Effector CD4-positive, alpha-beta T cell (primary cell): ENCODE results near the gene RNF217.
"Not testable (repeated sequence)": the region's sequence is repeated elsewhere in the genome, so short reads cannot be mapped to it uniquely, and the experiment has no call there.

ENCODE experiments used
- DNase-seq: peaks from one replicate; pipeline ENCODE4 v3.0.0-alpha.2; 2020

The RNF217 gene

GRCh38 chr6:125102891-125103290 lies 140.7 kb downstream of the RNF217 start:
- no peak for DNase-seq

- DNase-seq, result no peak
Observed at GRCh38 chr6:125104425-125104824, 142.2 kb downstream of the RNF217 start.

GRCh38 chr6:125107048-125107447 lies 144.8 kb downstream of the RNF217 start:
- no peak for DNase-seq

GRCh38 chr6:125107896-125108295 lies 145.7 kb downstream of the RNF217 start:
- no peak for DNase-seq

- no peak for DNase-seq
Observed at GRCh38 chr6:125110056-125110455, 147.8 kb downstream of the RNF217 start.

- DNase-seq, result no peak
Observed at GRCh38 chr6:125111219-125111983, 149.2 kb downstream of the RNF217 start.

GRCh38 chr6:125112934-125113333 lies 150.7 kb downstream of the RNF217 start:
- no peak for DNase-seq

- no peak for DNase-seq
Observed at GRCh38 chr6:125114248-125114858, 152.1 kb downstream of the RNF217 start.

GRCh38 chr6:125116170-125116569 lies 153.9 kb downstream of the RNF217 start:
- no peak for DNase-seq

- DNase-seq, result no peak
Observed at GRCh38 chr6:125116710-125117109, 154.5 kb downstream of the RNF217 start.

- DNase-seq, result no peak
Observed at GRCh38 chr6:125117818-125118217, 155.6 kb downstream of the RNF217 start.

- DNase-seq, result no peak
Observed at GRCh38 chr6:125120054-125120590, 157.9 kb downstream of the RNF217 start.

GRCh38 chr6:125121894-125122293 lies 159.7 kb downstream of the RNF217 start:
- no peak for DNase-seq

GRCh38 chr6:125123051-125123450 lies 160.8 kb downstream of the RNF217 start:
- no peak for DNase-seq

- no peak for DNase-seq
Observed at GRCh38 chr6:125123468-125124048, 161.3 kb downstream of the RNF217 start.

- DNase-seq, result no peak
Observed at GRCh38 chr6:125124049-125124669, 161.9 kb downstream of the RNF217 start.

- not testable (repeated sequence) for DNase-seq
Observed at GRCh38 chr6:125125856-125126255, 163.6 kb downstream of the RNF217 start.

- DNase-seq, result no peak
Observed at GRCh38 chr6:125129354-125129753, 167.1 kb downstream of the RNF217 start.

- DNase-seq, result no peak
Observed at GRCh38 chr6:125132058-125132457, 169.8 kb downstream of the RNF217 start.

- no peak for DNase-seq
Observed at GRCh38 chr6:125136378-125136777, 174.1 kb downstream of the RNF217 start.

GRCh38 chr6:125138083-125138482 lies 175.8 kb downstream of the RNF217 start:
- DNase-seq, result no peak

- DNase-seq, result no peak
Observed at GRCh38 chr6:125140808-125141207, 178.6 kb downstream of the RNF217 start.
